Left forelimb (tissue), 1 donor: ENCODE results near the gene CD248.
"Not testable (repeated sequence)": the region's sequence is repeated elsewhere in the genome, so short reads cannot be mapped to it uniquely, and the experiment has no call there.

ENCODE experiments used
- DNase-seq: peaks from one replicate; pipeline ENCODE4 v3.0.0-alpha.2; 2018; ENCODE audit warnings: low spot score

CD248 gene

GRCh38 chr11:66328302-66329144 lies 11.7 kb upstream of the CD248 start:
- no peak for DNase-seq

- no peak for DNase-seq
Measured at GRCh38 chr11:66328031-66328301, 11.1 kb upstream of the CD248 start.

GRCh38 chr11:66327171-66328030 lies 10.6 kb upstream of the CD248 start:
- no peak for DNase-seq

GRCh38 chr11:66326261-66327111 lies 9.6 kb upstream of the CD248 start:
- DNase-seq, result no peak

GRCh38 chr11:66325263-66325671 lies 8.4 kb upstream of the CD248 start:
- no peak for DNase-seq

- DNase-seq, result no peak
Measured at GRCh38 chr11:66324664-66325063, 7.8 kb upstream of the CD248 start.

- DNase-seq, result no peak
Measured at GRCh38 chr11:66323684-66324083, 6.8 kb upstream of the CD248 start.

GRCh38 chr11:66322732-66323427 lies 6.0 kb upstream of the CD248 start:
- no peak for DNase-seq

GRCh38 chr11:66321606-66322005 lies 4.8 kb upstream of the CD248 start:
- DNase-seq, result no peak

- not testable (repeated sequence) for DNase-seq
Measured at GRCh38 chr11:66320748-66321147, 3.9 kb upstream of the CD248 start.

- DNase-seq, result not testable (repeated sequence)
Measured at GRCh38 chr11:66320289-66320688, 3.4 kb upstream of the CD248 start.

- no peak for DNase-seq
Measured at GRCh38 chr11:66318600-66318970, 1.7 kb upstream of the CD248 start.

GRCh38 chr11:66317723-66318599 lies 1.1 kb upstream of the CD248 start:
- DNase-seq, result no peak

GRCh38 chr11:66317322-66317722 lies 478 bp upstream of the CD248 start:
- no peak for DNase-seq

GRCh38 chr11:66315921-66316811 lies 678 bp downstream of the CD248 start:
- DNase-seq, result no peak

GRCh38 chr11:66315498-66315885 lies 1.4 kb downstream of the CD248 start:
- DNase-seq, result no peak

- no peak for DNase-seq
Measured at GRCh38 chr11:66314561-66315497, 2.0 kb downstream of the CD248 start.

- no peak for DNase-seq
Measured at GRCh38 chr11:66314186-66314501, 2.7 kb downstream of the CD248 start.
